Gastrocnemius medialis (tissue), 4 donors: ENCODE measurements around the gene TNNT2.

Experiments
- CTCF ChIP-seq, 5 experiments: fragments of 450-650 bp in 3 of 5; fragments of 200-600 bp in 2 of 5; sonication (generic) in 2 of 5; IDR thresholded peaks in 4 of 5; conservative IDR thresholded peaks in 1 of 5; 1 replicate in 4 of 5; 2 replicates in 1 of 5; pipeline ENCODE4 v1.5.1; 2016 to 2019; ENCODE audit warnings: antibody characterized with exemption in 5 of 5, mild to moderate bottlenecking in 3 of 5, moderate library complexity in 3 of 5
- POLR2A ChIP-seq, 2 donors: fragments of 450-650 bp; IDR thresholded peaks; one replicate each; pipeline ENCODE4 v1.6.1; 2017; ENCODE audit warnings: antibody characterized with exemption in 2 of 2, mild to moderate bottlenecking in 2 of 2, moderate library complexity in 2 of 2

GRCh38 chr1:201335901-201336300, 41.6 kb downstream of the TNNT2 start:
- TF ChIP-seq CTCF (IDR thresholded peaks at IDR 0.05 in 4 of 5, conservative IDR thresholded peaks at IDR 0.05 in 1 of 5) (no peak), POLR2A (IDR thresholded peaks at IDR 0.05) (no peak)
